BE2C (cell line): ENCODE results near the gene SLC25A13.

Experiments used
- DNase-seq: peaks from one replicate; pipeline ENCODE4 v3.0.0-alpha.2; 2020
- H3K27me3 ChIP-seq: fragments of 250-450 bp; sonication (Bioruptor Pico); 2 replicates; pipeline ENCODE4 v1.5.1; 2020; ENCODE audit warnings: mild to moderate bottlenecking
- H3K36me3 ChIP-seq: fragments of 250-450 bp; sonication (Bioruptor Pico); 2 replicates; pipeline ENCODE4 v1.5.1; 2020; ENCODE audit warnings: mild to moderate bottlenecking
- H3K4me1 ChIP-seq: fragments of 250-450 bp; sonication (Bioruptor Pico); 2 replicates; pipeline ENCODE4 v1.5.1; 2020
- H3K4me3 ChIP-seq: 2 replicates; pipeline ENCODE4 v1.5.1; 2011; ENCODE audit warnings: low read depth, low read length
- H3K9me3 ChIP-seq: fragments of 250-450 bp; sonication (Bioruptor Pico); 2 replicates; pipeline ENCODE4 v1.5.1; 2020
- TF ChIP-seq, protein P1 (sequence below): IDR thresholded peaks from 2 replicates; pipeline ENCODE4 v1.5.1; 2012; ENCODE audit warnings: mild to moderate bottlenecking, low read depth, low read length

The SLC25A13 gene

DNA sequence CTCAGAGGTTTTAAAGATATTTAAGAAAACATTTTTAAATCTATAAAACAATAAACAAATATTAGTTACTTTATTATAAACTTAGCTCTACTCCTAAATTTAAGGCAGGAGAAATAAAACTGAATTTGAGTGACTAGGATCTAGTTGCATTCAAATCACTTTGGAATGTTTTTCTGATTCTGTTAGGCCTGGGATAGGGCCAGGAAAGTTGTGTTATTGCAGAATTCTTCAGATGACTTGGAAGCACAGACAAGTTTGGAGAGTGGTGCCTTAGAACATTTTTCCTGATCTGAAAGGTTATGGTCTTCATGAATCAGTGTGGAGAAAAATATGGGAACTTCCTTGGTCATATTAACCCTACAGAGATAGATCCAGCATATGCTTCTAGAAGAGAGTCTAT lies 15.6 kb upstream of the SLC25A13 start:
- Histone ChIP-seq H3K27me3 (no peaks in the 10 kb centered on the region), H3K4me3 (no peak overlapping the region), H3K4me1 (no peaks in the 10 kb centered on the region), H3K9me3 (no peaks in the 10 kb centered on the region), H3K36me3 (no peaks in the 10 kb centered on the region)
- DNase-seq: no peak
- TF ChIP-seq, protein P1, sequence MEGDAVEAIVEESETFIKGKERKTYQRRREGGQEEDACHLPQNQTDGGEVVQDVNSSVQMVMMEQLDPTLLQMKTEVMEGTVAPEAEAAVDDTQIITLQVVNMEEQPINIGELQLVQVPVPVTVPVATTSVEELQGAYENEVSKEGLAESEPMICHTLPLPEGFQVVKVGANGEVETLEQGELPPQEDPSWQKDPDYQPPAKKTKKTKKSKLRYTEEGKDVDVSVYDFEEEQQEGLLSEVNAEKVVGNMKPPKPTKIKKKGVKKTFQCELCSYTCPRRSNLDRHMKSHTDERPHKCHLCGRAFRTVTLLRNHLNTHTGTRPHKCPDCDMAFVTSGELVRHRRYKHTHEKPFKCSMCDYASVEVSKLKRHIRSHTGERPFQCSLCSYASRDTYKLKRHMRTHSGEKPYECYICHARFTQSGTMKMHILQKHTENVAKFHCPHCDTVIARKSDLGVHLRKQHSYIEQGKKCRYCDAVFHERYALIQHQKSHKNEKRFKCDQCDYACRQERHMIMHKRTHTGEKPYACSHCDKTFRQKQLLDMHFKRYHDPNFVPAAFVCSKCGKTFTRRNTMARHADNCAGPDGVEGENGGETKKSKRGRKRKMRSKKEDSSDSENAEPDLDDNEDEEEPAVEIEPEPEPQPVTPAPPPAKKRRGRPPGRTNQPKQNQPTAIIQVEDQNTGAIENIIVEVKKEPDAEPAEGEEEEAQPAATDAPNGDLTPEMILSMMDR: no peak

DNA sequence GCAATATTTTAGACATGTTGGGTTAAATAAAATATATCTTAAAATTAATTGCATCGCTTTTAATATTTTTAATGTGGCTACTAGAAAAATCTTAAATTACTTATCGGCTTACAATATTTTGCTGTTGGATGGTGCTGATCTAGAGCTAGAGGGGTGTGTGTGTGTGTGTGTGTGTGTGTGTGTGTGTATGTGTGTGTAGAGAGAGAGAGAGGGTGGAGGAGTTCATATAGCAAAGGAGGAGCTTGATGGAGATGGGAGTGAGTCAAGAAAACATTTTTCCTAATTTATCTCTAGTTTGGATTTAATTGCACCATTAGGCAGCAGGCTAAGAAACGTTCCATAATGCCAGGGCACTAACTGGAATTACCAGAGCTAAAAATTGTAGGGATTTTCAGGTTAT lies 10.4 kb upstream of the SLC25A13 start:
- no peak for DNase-seq
- Histone ChIP-seq H3K9me3 (no peaks in the 10 kb centered on the region), H3K4me3 (no peak overlapping the region), H3K36me3 (no peaks in the 10 kb centered on the region), H3K4me1 (peaks cover 3% of the 10 kb centered on the region; the same call in 1 of the 2 replicates), H3K27me3 (no peaks in the 10 kb centered on the region)
- TF ChIP-seq, protein P1: no peak

DNA sequence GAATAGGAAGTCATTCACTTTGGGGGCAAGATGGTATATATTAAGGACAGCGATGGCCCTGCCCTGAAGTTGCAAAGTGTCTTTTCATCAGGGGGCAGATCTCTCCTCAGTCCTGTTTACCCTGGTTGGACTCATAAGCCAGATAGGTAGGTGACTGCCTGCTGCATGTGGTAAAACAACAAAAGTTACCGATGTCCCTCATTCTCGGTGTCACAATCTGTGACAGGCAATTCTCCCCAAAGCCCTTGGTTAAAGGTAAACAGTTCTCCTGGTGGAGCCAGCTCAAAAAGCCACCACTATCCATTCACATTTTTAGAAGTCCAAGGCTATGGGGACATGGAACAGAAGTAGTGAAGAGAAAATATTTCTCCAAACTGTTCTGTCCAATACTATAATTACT lies 9.9 kb upstream of the SLC25A13 start:
- H3K36me3 ChIP-seq: no peaks in the 10 kb centered on the region
- no peak overlapping the region for H3K4me3 ChIP-seq
- peaks cover 3% of the 10 kb centered on the region; the same call in 1 of the 2 replicates for H3K4me1 ChIP-seq

DNA sequence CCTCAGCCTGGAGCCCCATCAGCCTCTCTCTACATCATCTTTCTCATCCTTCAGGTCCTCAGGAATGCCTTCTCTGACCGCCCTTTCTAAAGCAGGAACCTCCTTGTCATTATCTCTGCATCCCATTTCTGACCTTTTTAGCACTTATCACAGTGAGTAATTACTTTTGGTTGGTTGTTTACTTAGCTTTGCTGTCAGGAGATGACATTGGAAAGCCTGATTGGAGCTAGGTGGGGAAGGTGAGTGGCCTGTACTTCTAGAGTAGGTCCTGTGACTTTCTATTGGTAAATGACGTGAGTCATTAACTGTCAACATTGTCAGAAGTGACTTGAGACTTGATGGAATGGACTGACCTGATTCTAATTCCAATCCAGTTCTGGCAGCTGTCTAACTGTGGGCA lies 9.3 kb upstream of the SLC25A13 start:
- no peak for DNase-seq
- Histone ChIP-seq H3K36me3 (no peaks in the 10 kb centered on the region), H3K9me3 (no peaks in the 10 kb centered on the region), H3K27me3 (no peaks in the 10 kb centered on the region), H3K4me3 (no peak overlapping the region), H3K4me1 (peaks cover 3% of the 10 kb centered on the region; the same call in 1 of the 2 replicates)
- TF ChIP-seq, protein P1: no peak

More for the DNA sequence above, 9.9 kb upstream of the SLC25A13 start:
- DNase-seq: no peak
- no peaks in the 10 kb centered on the region for H3K9me3 ChIP-seq
- H3K27me3 ChIP-seq: no peaks in the 10 kb centered on the region
- TF ChIP-seq, protein P1: no peak

DNA sequence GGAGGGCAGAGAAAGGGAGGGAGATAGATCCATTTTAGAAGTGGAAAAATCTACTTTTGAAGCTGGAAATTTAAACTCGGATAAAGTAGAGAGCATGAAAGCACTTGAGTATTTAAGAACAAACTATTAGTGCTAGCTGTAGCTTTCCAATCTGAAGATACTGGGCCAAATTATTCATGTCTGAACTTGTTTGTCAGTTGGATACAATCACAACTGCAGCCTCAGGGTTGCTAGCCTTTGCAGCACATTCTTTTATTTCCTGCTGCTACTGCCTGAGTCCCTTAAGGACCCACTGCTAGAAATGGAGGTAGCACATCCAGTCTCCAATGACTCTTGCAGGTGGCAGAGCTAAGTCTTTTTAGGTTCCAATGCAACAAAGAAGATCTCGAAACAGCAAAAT lies 8.3 kb upstream of the SLC25A13 start:
- TF ChIP-seq, protein P1: no peak

DNA sequence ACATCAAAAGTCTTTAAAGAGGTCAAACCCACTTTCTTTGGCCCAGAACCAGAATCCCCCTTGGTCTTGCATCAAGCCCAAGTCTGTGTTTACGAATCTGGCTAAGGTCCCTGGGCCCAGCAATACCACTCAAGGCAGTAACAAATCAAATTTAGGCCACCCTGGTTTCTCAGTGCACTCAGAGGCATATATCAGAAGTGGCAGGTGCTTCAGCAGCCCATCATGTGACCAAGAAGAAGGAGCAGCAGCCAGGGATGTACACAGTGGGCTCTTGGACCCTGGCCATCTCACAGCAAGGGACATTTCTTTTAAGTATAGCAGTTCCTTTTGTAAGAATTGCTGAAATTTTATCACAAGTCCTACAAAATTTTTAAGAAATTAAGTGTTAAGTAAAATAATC lies 7.3 kb upstream of the SLC25A13 start:
- TF ChIP-seq, protein P1: no peak
- no peaks in the 10 kb centered on the region for H3K9me3 ChIP-seq
- H3K36me3 ChIP-seq: no peaks in the 10 kb centered on the region
- no peak overlapping the region for H3K4me3 ChIP-seq
- no peaks in the 10 kb centered on the region for H3K27me3 ChIP-seq
- peaks cover 3% of the 10 kb centered on the region; the same call in 1 of the 2 replicates for H3K4me1 ChIP-seq
- DNase-seq: no peak

More for the DNA sequence above, 8.3 kb upstream of the SLC25A13 start:
- Histone ChIP-seq H3K27me3 (no peaks in the 10 kb centered on the region), H3K36me3 (no peaks in the 10 kb centered on the region), H3K4me3 (no peak overlapping the region), H3K4me1 (peaks cover 3% of the 10 kb centered on the region; the same call in 1 of the 2 replicates), H3K9me3 (no peaks in the 10 kb centered on the region)
- DNase-seq: no peak
